Gastroesophageal sphincter (tissue), 3 donors: Measurements from ENCODE around the gene FBXW12.

Experiments used
- EP300 ChIP-seq: sonication (generic); formaldehyde crosslinking; IDR thresholded peaks from one replicate; pipeline ENCODE4 v1.6.1; 2017; ENCODE audit warnings: antibody characterized with exemption, mild to moderate bottlenecking
- POLR2A ChIP-seq, 2 donors: fragments of 450-650 bp; IDR thresholded peaks; one replicate each; pipeline ENCODE4 v1.6.1; 2017; ENCODE audit warnings: antibody characterized with exemption in 2 of 2, mild to moderate bottlenecking in 2 of 2, moderate library complexity in 1 of 2
- POLR2AphosphoS5 ChIP-seq: sonication (generic); formaldehyde crosslinking; IDR thresholded peaks from one replicate; pipeline ENCODE4 v1.6.1; 2017; ENCODE audit warnings: antibody characterized with exemption
- TF ChIP-seq, protein P1 (sequence below), 4 experiments: fragments of 200-600 bp in 2 of 4; fragments of 450-650 bp in 2 of 4; sonication (generic) in 1 of 4; IDR thresholded peaks; one replicate each; pipeline ENCODE4 v1.5.1; 2017 to 2019; ENCODE audit warnings: antibody characterized with exemption in 4 of 4, mild to moderate bottlenecking in 2 of 4, moderate library complexity in 2 of 4

GRCh38 chr3:48361928-48362327, 10.1 kb upstream of the FBXW12 start:
- TF ChIP-seq, protein P1, sequence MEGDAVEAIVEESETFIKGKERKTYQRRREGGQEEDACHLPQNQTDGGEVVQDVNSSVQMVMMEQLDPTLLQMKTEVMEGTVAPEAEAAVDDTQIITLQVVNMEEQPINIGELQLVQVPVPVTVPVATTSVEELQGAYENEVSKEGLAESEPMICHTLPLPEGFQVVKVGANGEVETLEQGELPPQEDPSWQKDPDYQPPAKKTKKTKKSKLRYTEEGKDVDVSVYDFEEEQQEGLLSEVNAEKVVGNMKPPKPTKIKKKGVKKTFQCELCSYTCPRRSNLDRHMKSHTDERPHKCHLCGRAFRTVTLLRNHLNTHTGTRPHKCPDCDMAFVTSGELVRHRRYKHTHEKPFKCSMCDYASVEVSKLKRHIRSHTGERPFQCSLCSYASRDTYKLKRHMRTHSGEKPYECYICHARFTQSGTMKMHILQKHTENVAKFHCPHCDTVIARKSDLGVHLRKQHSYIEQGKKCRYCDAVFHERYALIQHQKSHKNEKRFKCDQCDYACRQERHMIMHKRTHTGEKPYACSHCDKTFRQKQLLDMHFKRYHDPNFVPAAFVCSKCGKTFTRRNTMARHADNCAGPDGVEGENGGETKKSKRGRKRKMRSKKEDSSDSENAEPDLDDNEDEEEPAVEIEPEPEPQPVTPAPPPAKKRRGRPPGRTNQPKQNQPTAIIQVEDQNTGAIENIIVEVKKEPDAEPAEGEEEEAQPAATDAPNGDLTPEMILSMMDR (IDR thresholded peaks at IDR 0.05) = no peak
- TF ChIP-seq POLR2AphosphoS5 = no peak
- no peak for TF ChIP-seq EP300
- TF ChIP-seq POLR2A (IDR thresholded peaks at IDR 0.05) = no peak
